CD4-positive, alpha-beta memory T cell (primary cell): ENCODE results near the gene CXCL1. TPM values are rescaled to one million over a fixed set of nuclear protein-coding genes. Genes with fewer than 3 reads are reported as not detected.

Experiments used
- CTCF ChIA-PET: fragments of 350-600 bp; sonication (Branson Sonifier 250); formaldehyde crosslinking; loops from one replicate; lab custom pipeline; 2021; ENCODE audit warnings: inconsistent platforms; ENCODE audit not compliant: partially characterized antibody; lab: Charles Lee
- POLR2A ChIA-PET: fragments of 350-600 bp; sonication (Branson Sonifier 250); formaldehyde crosslinking; loops from one replicate; lab custom pipeline; 2021; ENCODE audit not compliant: partially characterized antibody; lab: Charles Lee
- DNase-seq, 5 donors: peaks; one replicate each; pipeline versions ENCODE4 v3.0.0 to v3.0.0-alpha.2; 2020 to 2022; ENCODE audit warnings: mixed read lengths in 1 of 5
- H3K27ac ChIP-seq: one replicate; pipeline ENCODE4 v1.7.0; 2013; ENCODE audit warnings: low read depth, low read length
- H3K27me3 ChIP-seq: 2 replicates; pipeline ENCODE4 v1.7.0; 2013; ENCODE audit warnings: mild to moderate bottlenecking, low read length, moderate library complexity; ENCODE audit not compliant: insufficient read depth
- H3K36me3 ChIP-seq: 2 replicates; pipeline ENCODE4 v1.7.0; 2013; ENCODE audit warnings: mild to moderate bottlenecking, low read length, moderate library complexity; ENCODE audit not compliant: insufficient read depth
- H3K4me1 ChIP-seq: 2 replicates; pipeline ENCODE4 v1.7.0; 2013; ENCODE audit warnings: mild to moderate bottlenecking, low read length, moderate library complexity; ENCODE audit not compliant: insufficient read depth
- H3K4me3 ChIP-seq, 2 donors: one replicate each; pipeline ENCODE4 v1.7.0; 2013; ENCODE audit warnings: low read length in 2 of 2, mild to moderate bottlenecking in 1 of 2
- H3K9me3 ChIP-seq, 2 donors: one replicate each; pipeline ENCODE4 v1.7.0; 2013; ENCODE audit warnings: low read length in 2 of 2, control low read depth in 1 of 2; ENCODE audit not compliant: control insufficient read depth in 1 of 2
- H3K27ac Mint-ChIP-seq, 7 donors: one replicate each; pipeline ENCODE4 v1.8.0; 2020 to 2021; ENCODE audit warnings: mixed read lengths in 7 of 7, mild to moderate bottlenecking in 6 of 7, inconsistent platforms in 3 of 7, moderate library complexity in 3 of 7
- H3K27me3 Mint-ChIP-seq, 2 donors: one replicate each; pipeline ENCODE4 v1.8.0; 2020 to 2021; ENCODE audit warnings: mixed read lengths in 2 of 2
- H3K36me3 Mint-ChIP-seq, 2 donors: one replicate each; pipeline ENCODE4 v1.8.0; 2020 to 2021; ENCODE audit warnings: mixed read lengths in 2 of 2, inconsistent platforms in 1 of 2, mild to moderate bottlenecking in 1 of 2
- H3K4me1 Mint-ChIP-seq, 4 donors: one replicate each; pipeline ENCODE4 v1.8.0; 2020 to 2021; ENCODE audit warnings: mixed read lengths in 4 of 4, mild to moderate bottlenecking in 1 of 4
- H3K4me3 Mint-ChIP-seq, 8 donors: one replicate each; pipeline ENCODE4 v1.8.0; 2020 to 2021; ENCODE audit warnings: mixed read lengths in 8 of 8, mild to moderate bottlenecking in 7 of 8, moderate library complexity in 6 of 8, inconsistent platforms in 3 of 8
- H3K9me3 Mint-ChIP-seq, 8 donors: one replicate each; pipeline ENCODE4 v1.8.0; 2020 to 2021; ENCODE audit warnings: mixed read lengths in 8 of 8, mild to moderate bottlenecking in 5 of 8, inconsistent platforms in 3 of 8, moderate library complexity in 1 of 8
- intact Hi-C: fragments of 100-400 bp; cut with micrococcal nuclease; formaldehyde crosslinking; loops from one replicate; pipeline ENCODE4 v1.15.1; 2023
- polyA plus RNA-seq, 2 donors: library from polyadenylated mRNA; unstranded; fragments of 300-500 nt; fragmentation: Illumina TruSeq; gene quantifications; one replicate each; pipeline ENCODE4 v1.2.3, GENCODE V29; 2021
- total RNA-seq, 2 experiments: library from RNA; stranded (reverse); gene quantifications; one replicate each; pipeline ENCODE4 v1.2.3, GENCODE V29; 2021

The CXCL1 gene
- total and polyA plus RNA-seq, 4 experiments from 2014 or later, result not detected

DNA sequence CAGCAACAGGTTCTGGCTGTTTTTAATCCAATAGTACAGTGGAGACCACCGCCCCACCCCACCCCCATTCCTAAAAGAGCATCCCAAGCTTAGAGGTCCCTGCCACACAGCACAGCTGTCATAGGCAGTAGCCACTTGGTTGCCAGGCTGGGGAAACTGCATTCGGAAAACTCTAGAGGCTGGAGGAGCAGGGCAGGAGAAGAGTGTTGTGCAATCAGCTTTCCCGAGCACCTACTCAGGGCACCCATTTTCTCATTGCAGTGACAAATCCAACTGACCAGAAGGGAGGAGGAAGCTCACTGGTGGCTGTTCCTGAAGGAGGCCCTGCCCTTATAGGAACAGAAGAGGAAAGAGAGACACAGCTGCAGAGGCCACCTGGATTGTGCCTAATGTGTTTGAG, 1.1 kb downstream of the CXCL1 start:
- ChIA-PET POLR2A (no interaction called here), CTCF (no interaction called here)
- H3K27ac Mint-ChIP-seq, result no peak overlapping the region
- Histone ChIP-seq H3K4me3 (no peak overlapping the region), H3K36me3 (no peaks in the 10 kb centered on the region), H3K27me3 (no peaks in the 10 kb centered on the region), H3K4me1 (no peaks in the 10 kb centered on the region), H3K9me3 (no peaks in the 10 kb centered on the region), H3K27ac (no peak overlapping the region)
- DNase-seq, result no peak
- H3K27me3 Mint-ChIP-seq, result peaks cover 6 to 10% of the 10 kb centered on the region in 2 donors
- H3K9me3 Mint-ChIP-seq, result peaks cover 0 to 5% (median 0%) of the 10 kb centered on the region in 8 donors
- no peaks in the 10 kb centered on the region for H3K36me3 Mint-ChIP-seq
- no peaks in the 10 kb centered on the region for H3K4me1 Mint-ChIP-seq
- intact Hi-C loops, result no loop called here
- no peak overlapping the region for H3K4me3 Mint-ChIP-seq

DNA sequence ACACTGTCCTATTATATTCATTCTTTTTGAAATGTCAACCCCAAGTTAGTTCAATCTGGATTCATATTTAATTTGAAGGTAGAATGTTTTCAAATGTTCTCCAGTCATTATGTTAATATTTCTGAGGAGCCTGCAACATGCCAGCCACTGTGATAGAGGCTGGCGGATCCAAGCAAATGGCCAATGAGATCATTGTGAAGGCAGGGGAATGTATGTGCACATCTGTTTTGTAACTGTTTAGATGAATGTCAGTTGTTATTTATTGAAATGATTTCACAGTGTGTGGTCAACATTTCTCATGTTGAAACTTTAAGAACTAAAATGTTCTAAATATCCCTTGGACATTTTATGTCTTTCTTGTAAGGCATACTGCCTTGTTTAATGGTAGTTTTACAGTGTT, 1.6 kb downstream of the CXCL1 start:
- H3K9me3 ChIP-seq, result no peaks in the 10 kb centered on the region
- intact Hi-C loops, result no loop called here
- DNase-seq, result no peak
- no peak overlapping the region for H3K4me3 ChIP-seq
- ChIA-PET CTCF (no interaction called here), POLR2A (no interaction called here)
- no peaks in the 10 kb centered on the region for H3K4me1 ChIP-seq
- no peak overlapping the region for H3K27ac ChIP-seq
- Mint-ChIP-seq H3K4me3 (no peak overlapping the region), H3K36me3 (no peaks in the 10 kb centered on the region), H3K4me1 (no peaks in the 10 kb centered on the region), H3K27ac (no peak overlapping the region), H3K9me3 (peaks cover 0 to 5% (median 0%) of the 10 kb centered on the region in 8 donors), H3K27me3 (peaks cover 6 to 10% of the 10 kb centered on the region in 2 donors)
- H3K27me3 ChIP-seq, result no peaks in the 10 kb centered on the region
- no peaks in the 10 kb centered on the region for H3K36me3 ChIP-seq

DNA sequence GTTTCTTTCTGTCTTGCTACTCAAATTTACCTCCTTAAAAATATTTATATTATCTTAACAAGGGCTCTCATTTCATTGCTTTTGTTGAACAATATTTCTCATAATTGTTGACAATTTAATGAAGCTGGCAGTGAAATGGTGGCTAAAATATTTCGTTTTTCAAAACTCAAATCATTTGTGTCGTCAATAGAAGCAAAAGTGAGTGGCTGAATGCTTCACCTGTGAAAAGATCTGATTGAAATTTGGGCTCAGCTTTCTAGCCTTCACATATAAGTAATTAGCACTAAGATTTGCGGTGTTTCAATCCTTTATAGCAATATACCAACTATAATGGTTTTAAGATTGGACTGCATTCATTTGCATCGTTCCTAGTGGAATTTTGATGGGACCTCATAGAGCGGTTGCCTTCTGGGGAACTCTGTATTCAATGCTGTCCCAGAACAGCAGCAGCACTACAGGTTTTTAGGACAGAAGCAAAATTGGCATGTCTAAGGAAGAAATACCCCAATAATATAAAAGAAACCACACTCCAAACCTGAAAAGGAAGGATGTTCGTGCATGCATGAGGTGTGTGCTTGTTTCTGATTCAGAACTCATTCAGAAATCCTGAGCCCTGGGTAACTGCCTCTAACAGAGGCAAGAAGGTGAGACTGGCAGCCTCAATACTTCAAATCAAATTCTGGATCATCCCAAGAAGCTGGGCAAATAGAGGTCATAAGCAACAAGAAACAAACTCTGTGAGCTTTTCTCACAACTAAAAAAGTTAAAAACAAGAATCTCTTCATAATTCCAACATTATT, 2.5 kb downstream of the CXCL1 start:
- Histone ChIP-seq H3K27ac (no peak overlapping the region), H3K27me3 (no peaks in the 10 kb centered on the region), H3K36me3 (no peaks in the 10 kb centered on the region), H3K9me3 (no peaks in the 10 kb centered on the region), H3K4me1 (no peaks in the 10 kb centered on the region), H3K4me3 (no peak overlapping the region)
- ChIA-PET CTCF (no interaction called here), POLR2A (no interaction called here)
- Mint-ChIP-seq H3K4me1 (no peaks in the 10 kb centered on the region), H3K27ac (no peak overlapping the region), H3K4me3 (no peak overlapping the region), H3K9me3 (peaks cover 0 to 5% (median under 1%) of the 10 kb centered on the region in 8 donors), H3K27me3 (peaks cover 6 to 10% of the 10 kb centered on the region in 2 donors), H3K36me3 (no peaks in the 10 kb centered on the region)
- intact Hi-C loops, result no loop called here
- no peak for DNase-seq

GRCh38 chr4:73872316-73873108, 3.3 kb downstream of the CXCL1 start:
- intact Hi-C loops, result no loop called here
- ChIA-PET POLR2A (no interaction called here), CTCF (no interaction called here)
- Histone ChIP-seq H3K27ac (no peak overlapping the region), H3K4me3 (no peak overlapping the region), H3K9me3 (no peaks in the 10 kb centered on the region), H3K4me1 (no peaks in the 10 kb centered on the region), H3K36me3 (no peaks in the 10 kb centered on the region), H3K27me3 (no peaks in the 10 kb centered on the region)
- Mint-ChIP-seq H3K9me3 (peaks cover 0 to 5% (median under 1%) of the 10 kb centered on the region in 8 donors), H3K27me3 (peaks cover 6 to 10% of the 10 kb centered on the region in 2 donors), H3K36me3 (no peaks in the 10 kb centered on the region), H3K4me1 (no peaks in the 10 kb centered on the region), H3K4me3 (no peak overlapping the region), H3K27ac (no peak overlapping the region)
- DNase-seq, result no peak

GRCh38 chr4:73874386-73874785, 5.2 kb downstream of the CXCL1 start:
- CTCF ChIA-PET, result no interaction called here
- H3K36me3 Mint-ChIP-seq, result no peaks in the 10 kb centered on the region
- POLR2A ChIA-PET, result no interaction called here
- intact Hi-C loops, result no loop called here
- H3K27ac ChIP-seq, result no peak overlapping the region
- H3K9me3 ChIP-seq, result no peaks in the 10 kb centered on the region
- H3K27ac Mint-ChIP-seq, result no peak overlapping the region
- no peaks in the 10 kb centered on the region for H3K27me3 ChIP-seq
- no peak overlapping the region for H3K4me3 ChIP-seq
- H3K9me3 Mint-ChIP-seq, result peaks cover 0 to 4% (median 0%) of the 10 kb centered on the region in 8 donors
- H3K36me3 ChIP-seq, result no peaks in the 10 kb centered on the region
- no peaks in the 10 kb centered on the region for H3K4me1 ChIP-seq
- peaks cover 3 to 5% of the 10 kb centered on the region in 2 donors for H3K27me3 Mint-ChIP-seq
- H3K4me1 Mint-ChIP-seq, result no peaks in the 10 kb centered on the region
- no peak overlapping the region for H3K4me3 Mint-ChIP-seq
- no peak for DNase-seq

DNA sequence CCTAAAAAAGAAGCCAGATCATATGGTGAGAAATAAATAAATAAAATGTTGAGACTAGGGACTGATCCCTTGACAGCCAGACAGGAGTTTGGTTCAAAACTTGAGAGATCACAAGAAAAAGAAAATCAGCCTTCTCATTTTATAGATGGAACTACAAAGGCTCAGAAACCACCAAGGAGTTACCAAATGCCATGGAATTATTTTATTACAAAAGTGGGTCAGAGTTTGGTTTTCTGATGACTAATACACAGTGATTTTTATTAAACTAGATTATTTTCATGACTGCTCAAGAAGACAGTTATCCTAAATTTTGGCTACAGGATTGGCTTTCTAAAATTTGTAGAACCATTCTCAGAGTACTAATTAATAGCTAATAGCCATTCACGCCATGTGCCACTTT, 6.2 kb downstream of the CXCL1 start:
- intact Hi-C loops, result no loop called here

GRCh38 chr4:73883306-73883705, 14.1 kb downstream of the CXCL1 start:
- Mint-ChIP-seq H3K4me3 (no peak overlapping the region), H3K4me1 (no peaks in the 10 kb centered on the region), H3K27me3 (no peaks in the 10 kb centered on the region), H3K9me3 (peaks cover 0 to 4% (median 0%) of the 10 kb centered on the region in 8 donors), H3K36me3 (no peaks in the 10 kb centered on the region), H3K27ac (no peak overlapping the region)
- ChIA-PET POLR2A (no interaction called here), CTCF (no interaction called here)
- no peaks in the 10 kb centered on the region for H3K4me1 ChIP-seq
- no peak overlapping the region for H3K27ac ChIP-seq
- H3K36me3 ChIP-seq, result no peaks in the 10 kb centered on the region
- H3K9me3 ChIP-seq, result no peaks in the 10 kb centered on the region
- H3K4me3 ChIP-seq, result no peak overlapping the region
- DNase-seq, result no peak
- no peaks in the 10 kb centered on the region for H3K27me3 ChIP-seq
- intact Hi-C loops, result no loop called here

More for the DNA sequence above, 6.2 kb downstream of the CXCL1 start:
- peaks cover 0 to 2% (median under 1%) of the 10 kb centered on the region in 8 donors for H3K9me3 Mint-ChIP-seq
- Histone ChIP-seq H3K36me3 (no peaks in the 10 kb centered on the region), H3K27ac (no peak overlapping the region), H3K27me3 (no peaks in the 10 kb centered on the region), H3K4me1 (no peaks in the 10 kb centered on the region), H3K9me3 (no peaks in the 10 kb centered on the region), H3K4me3 (no peak overlapping the region)
- H3K36me3 Mint-ChIP-seq, result no peaks in the 10 kb centered on the region
- no peaks in the 10 kb centered on the region for H3K4me1 Mint-ChIP-seq
- CTCF ChIA-PET, result no interaction called here
- no peak overlapping the region for H3K4me3 Mint-ChIP-seq
- POLR2A ChIA-PET, result no interaction called here
- peaks cover under 1 to 3% of the 10 kb centered on the region in 2 donors for H3K27me3 Mint-ChIP-seq
- no peak overlapping the region for H3K27ac Mint-ChIP-seq
- DNase-seq, result no peak
